AG20443 (cell line): ENCODE measurements around the gene BCAP29.
"Not testable (repeated sequence)": the region's sequence is repeated elsewhere in the genome, so short reads cannot be mapped to it uniquely, and the experiment has no call there.

Source experiments
- DNase-seq: peaks from one replicate; pipeline ENCODE4 v3.0.0; 2012; ENCODE audit warnings: low spot score, mixed read lengths

Gene BCAP29

GRCh38 chr7:107627002-107627401 lies 47.0 kb downstream of the BCAP29 start:
- DNase-seq, result no peak

- DNase-seq, result no peak
These were observed 48.5 kb downstream of the BCAP29 start for GRCh38 chr7:107628461-107629064.

GRCh38 chr7:107630342-107630741 lies 50.3 kb downstream of the BCAP29 start:
- no peak for DNase-seq

GRCh38 chr7:107631588-107632491 lies 51.8 kb downstream of the BCAP29 start:
- no peak for DNase-seq

GRCh38 chr7:107632492-107632865 lies 52.4 kb downstream of the BCAP29 start:
- DNase-seq, result no peak

- no peak for DNase-seq
These were observed 58.5 kb downstream of the BCAP29 start for GRCh38 chr7:107638594-107638993.

- not testable (repeated sequence) for DNase-seq
These were observed 59.0 kb downstream of the BCAP29 start for GRCh38 chr7:107639070-107639469.

GRCh38 chr7:107641676-107642075 lies 61.6 kb downstream of the BCAP29 start:
- no peak for DNase-seq

- DNase-seq, result no peak
These were observed 62.5 kb downstream of the BCAP29 start for GRCh38 chr7:107642501-107642900.

GRCh38 chr7:107643407-107643806 lies 63.4 kb downstream of the BCAP29 start:
- DNase-seq, result peak; percentile 53

GRCh38 chr7:107643938-107644308 lies 63.9 kb downstream of the BCAP29 start:
- DNase-seq, result no peak

GRCh38 chr7:107644309-107644974 lies 64.4 kb downstream of the BCAP29 start:
- no peak for DNase-seq

GRCh38 chr7:107652642-107653041 lies 72.6 kb downstream of the BCAP29 start:
- no peak for DNase-seq

- no peak for DNase-seq
These were observed 78.4 kb downstream of the BCAP29 start for GRCh38 chr7:107658467-107658866.

GRCh38 chr7:107659666-107660065 lies 79.6 kb downstream of the BCAP29 start:
- peak; percentile 48 for DNase-seq

GRCh38 chr7:107660381-107661080 lies 80.5 kb downstream of the BCAP29 start, which contains the start of gene SLC26A4:
TSS of gene SLC26A4 (plus strand) at chr7:107660828. CDS start at chr7:107661642, 814 bp downstream.
- peak; percentile 20 for DNase-seq

GRCh38 chr7:107661081-107661864 lies 81.2 kb downstream of the BCAP29 start:
- DNase-seq, result peak; percentile 53

GRCh38 chr7:107661865-107662379 lies 81.9 kb downstream of the BCAP29 start:
- no peak for DNase-seq

GRCh38 chr7:107663196-107663595 lies 83.2 kb downstream of the BCAP29 start:
- no peak for DNase-seq

- no peak for DNase-seq
These were observed 86.7 kb downstream of the BCAP29 start for GRCh38 chr7:107666790-107667189.

- DNase-seq, result no peak
These were observed 87.3 kb downstream of the BCAP29 start for GRCh38 chr7:107667341-107667740.
